OCI-LY3 (cell line): ENCODE results near the gene CLCF1.

Experiments used
- EZH2phosphoT487 ChIP-seq: fragments of 200-600 bp; shearing (Covaris generic); IDR thresholded peaks from 2 replicates; pipeline ENCODE4 v1.6.1; 2018; ENCODE audit warnings: antibody characterized with exemption, mixed run types, low read depth
- TF ChIP-seq, protein P1 (sequence below): fragments of 200-600, 300-600 bp; sonication (generic); IDR thresholded peaks from 2 replicates; pipeline ENCODE4 v1.5.1; 2014; ENCODE audit warnings: antibody characterized with exemption, low read length, low read depth

DNA sequence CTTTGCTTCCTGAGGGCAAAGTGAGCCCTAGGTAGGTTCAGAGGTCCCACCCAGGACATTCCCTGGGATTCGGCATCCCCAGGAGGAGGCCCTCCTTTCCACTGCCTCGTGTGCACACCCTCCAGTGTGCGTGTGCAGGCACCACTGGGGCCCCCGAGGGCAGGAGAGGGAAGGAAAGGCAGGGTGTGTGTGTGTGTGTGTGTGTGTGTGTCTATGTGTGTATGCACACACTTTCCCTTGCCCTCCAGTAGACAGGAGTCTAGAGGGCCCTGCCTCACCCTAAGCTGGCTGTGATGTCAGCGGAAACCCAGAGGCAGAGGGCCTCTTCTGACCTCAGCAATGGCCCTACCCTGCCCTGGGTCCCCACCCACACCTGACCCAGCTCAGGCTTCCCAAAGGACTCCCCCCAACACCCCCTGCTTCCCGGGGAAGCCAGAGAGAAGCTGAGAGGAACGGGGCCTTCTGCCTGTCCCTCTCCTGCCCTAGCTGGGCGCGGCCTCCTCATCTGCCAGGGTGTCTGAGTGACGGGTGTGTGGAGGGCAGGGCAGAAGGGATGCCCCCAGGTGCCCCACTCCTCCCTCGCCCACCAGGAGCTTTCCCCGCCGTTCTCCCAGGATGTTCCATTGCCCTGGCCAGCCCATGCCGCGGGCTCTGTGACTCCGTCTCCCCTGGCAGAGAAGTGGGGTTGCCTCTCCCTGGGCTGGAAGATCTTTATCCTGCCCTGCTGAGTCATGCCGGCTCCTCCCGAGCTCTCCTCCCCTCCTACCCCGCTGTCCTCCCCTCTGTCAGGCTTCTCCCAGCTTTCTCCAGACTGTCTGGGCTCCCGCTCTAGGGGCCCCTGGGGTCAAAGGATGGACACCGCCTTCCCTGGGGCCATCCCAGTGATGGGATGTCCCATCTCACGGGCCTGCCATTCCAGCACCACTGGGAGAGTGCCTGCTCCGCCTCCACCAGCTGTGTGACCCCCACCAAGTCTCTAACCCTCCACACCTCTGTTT is 6.0 kb upstream of the CLCF1 start:
- TF ChIP-seq, protein P1, sequence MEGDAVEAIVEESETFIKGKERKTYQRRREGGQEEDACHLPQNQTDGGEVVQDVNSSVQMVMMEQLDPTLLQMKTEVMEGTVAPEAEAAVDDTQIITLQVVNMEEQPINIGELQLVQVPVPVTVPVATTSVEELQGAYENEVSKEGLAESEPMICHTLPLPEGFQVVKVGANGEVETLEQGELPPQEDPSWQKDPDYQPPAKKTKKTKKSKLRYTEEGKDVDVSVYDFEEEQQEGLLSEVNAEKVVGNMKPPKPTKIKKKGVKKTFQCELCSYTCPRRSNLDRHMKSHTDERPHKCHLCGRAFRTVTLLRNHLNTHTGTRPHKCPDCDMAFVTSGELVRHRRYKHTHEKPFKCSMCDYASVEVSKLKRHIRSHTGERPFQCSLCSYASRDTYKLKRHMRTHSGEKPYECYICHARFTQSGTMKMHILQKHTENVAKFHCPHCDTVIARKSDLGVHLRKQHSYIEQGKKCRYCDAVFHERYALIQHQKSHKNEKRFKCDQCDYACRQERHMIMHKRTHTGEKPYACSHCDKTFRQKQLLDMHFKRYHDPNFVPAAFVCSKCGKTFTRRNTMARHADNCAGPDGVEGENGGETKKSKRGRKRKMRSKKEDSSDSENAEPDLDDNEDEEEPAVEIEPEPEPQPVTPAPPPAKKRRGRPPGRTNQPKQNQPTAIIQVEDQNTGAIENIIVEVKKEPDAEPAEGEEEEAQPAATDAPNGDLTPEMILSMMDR = no peak
- TF ChIP-seq EZH2phosphoT487 = no peak
